GM12874 (cell line): ENCODE measurements around the gene VMO1.

Source experiments
- TF ChIP-seq, protein P1 (sequence below): IDR thresholded peaks from 2 replicates; pipeline ENCODE4 v1.5.1; 2011; ENCODE audit warnings: low read depth, mild to moderate bottlenecking, control low read depth, low read length, moderate library complexity; ENCODE audit not compliant: insufficient read depth

Gene VMO1

DNA sequence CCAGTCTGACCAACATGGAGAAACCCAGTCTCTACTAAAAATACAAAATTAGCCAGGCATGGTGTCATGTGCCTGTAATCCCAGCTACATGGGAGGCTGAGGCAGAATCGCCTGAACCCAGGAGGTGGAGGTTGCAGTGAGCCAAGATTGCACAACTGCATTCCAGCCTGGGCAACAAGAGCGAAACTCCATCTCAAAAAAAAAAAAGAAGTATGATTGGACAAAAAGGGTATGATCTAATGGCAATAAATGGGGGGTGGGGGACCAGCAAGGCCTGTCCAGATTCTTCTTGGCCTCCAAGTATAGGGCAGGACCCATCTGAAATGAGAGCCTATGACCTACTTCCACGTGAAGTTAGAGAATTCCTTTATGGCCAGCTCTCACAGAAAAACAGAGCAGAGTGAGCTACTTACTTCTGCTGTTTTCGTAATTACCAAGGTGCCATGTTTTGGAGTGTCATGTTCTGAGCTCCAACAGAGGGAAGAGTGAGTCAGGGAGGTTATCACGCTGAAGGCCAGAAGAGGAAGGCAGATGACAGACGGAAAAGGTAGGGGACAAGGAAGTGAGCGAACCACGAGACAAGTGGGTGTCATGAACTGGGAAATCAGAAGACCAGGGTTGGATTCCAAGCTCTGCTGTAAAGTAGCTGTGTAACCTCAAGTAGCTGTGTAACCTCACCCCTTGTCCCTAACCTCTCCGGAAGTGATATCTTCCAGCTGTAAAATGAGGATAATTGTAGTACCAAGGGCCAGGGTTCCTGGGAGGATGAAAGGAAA is 50.1 kb downstream of the VMO1 start:
- TF ChIP-seq, protein P1, sequence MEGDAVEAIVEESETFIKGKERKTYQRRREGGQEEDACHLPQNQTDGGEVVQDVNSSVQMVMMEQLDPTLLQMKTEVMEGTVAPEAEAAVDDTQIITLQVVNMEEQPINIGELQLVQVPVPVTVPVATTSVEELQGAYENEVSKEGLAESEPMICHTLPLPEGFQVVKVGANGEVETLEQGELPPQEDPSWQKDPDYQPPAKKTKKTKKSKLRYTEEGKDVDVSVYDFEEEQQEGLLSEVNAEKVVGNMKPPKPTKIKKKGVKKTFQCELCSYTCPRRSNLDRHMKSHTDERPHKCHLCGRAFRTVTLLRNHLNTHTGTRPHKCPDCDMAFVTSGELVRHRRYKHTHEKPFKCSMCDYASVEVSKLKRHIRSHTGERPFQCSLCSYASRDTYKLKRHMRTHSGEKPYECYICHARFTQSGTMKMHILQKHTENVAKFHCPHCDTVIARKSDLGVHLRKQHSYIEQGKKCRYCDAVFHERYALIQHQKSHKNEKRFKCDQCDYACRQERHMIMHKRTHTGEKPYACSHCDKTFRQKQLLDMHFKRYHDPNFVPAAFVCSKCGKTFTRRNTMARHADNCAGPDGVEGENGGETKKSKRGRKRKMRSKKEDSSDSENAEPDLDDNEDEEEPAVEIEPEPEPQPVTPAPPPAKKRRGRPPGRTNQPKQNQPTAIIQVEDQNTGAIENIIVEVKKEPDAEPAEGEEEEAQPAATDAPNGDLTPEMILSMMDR, result no peak
